GM18526 (cell line): ENCODE measurements around the gene FOXP4.
A peak's percentile ranks its signal among the peaks of the same experiment; 100 is the strongest.

Experiments
- POLR2A ChIP-seq: IDR thresholded peaks from 3 replicates; pipeline ENCODE4 v1.6.1; 2011; ENCODE audit not compliant: insufficient read length; ENCODE audit errors: extremely low read depth

FOXP4 gene

DNA sequence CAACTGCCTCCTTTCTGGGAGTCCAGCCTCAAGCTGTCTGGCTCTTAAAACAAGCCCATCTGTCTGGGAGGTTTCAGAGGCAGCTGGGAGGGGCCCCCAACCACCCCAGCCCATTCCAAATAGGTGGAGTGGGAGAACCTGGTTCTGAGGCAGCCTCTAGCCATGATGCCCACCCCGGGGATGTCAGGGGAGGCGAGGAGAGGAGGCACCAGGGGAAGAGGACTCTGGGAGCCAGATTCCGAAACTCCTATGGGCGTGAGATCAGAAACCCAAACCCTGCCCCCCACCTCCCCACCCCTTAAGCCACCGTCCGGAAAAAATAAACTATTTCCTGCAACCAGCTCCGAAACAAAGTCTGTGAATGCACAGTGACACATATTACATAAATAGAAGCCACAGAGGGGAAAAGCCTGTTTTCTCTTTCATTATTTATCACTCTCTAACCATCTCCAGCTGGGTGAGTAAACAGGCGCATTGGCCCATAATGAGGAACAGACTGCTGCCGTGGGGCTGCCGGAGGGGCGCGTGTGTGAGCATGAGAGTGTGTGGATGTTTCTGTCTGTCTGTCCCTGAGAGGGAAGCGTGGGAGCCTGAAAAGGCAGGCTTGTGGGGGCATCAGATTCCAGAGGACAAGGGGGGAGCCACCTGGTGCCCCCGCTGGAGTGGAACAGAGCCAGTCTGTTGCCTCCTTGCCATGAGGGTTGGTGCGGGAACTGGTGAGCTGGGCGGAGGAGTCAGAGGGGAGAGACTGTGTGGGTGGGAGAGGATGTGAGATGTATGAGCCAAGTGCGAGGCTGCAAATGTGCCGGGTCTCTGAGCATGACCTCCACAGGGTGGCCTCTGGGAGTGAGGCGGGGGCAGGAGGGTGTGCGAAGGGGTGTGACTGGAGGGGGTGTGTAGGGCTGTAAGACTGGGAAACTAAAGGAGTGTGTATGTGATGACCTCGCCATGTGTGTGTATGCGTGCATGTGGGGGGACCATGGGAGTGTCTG, 14.3 kb upstream of the FOXP4 start:
- TF ChIP-seq POLR2A = peak; percentile 15

GRCh38 chr6:41535766-41536165, 10.4 kb upstream of the FOXP4 start:
- TF ChIP-seq POLR2A = no peak

GRCh38 chr6:41536795-41537758, 9.1 kb upstream of the FOXP4 start:
- no peak for TF ChIP-seq POLR2A

DNA sequence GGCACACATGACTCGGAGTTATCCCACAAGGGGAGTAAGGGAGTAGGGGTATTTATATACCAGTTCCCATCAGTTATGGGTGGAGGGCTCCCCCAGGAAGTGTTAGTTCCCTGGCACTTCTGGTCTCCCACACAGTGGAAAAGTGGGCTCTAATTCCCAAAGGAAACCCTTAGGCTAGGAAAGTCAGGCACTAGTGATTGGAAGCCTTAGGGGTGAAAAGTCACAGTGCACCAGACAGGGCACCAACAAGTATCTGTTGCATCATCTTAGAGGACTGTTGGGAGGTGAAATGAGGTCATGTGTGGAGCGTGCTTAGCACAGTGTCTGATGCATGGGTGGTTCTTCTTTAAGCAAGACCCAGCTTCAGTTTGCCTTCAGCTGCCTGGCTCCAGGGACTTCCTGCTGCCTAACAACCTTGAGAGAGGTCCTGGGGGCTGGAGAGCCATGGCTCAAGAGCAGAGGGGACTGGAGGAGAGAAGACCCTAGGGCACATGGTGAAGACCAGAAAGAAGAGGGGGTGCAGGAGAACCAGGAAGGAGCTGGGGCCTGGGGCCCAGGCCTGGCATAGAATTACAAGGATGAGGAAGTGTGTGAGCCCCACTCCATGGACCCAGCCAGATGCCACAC, 7.5 kb upstream of the FOXP4 start:
- TF ChIP-seq POLR2A = no peak

DNA sequence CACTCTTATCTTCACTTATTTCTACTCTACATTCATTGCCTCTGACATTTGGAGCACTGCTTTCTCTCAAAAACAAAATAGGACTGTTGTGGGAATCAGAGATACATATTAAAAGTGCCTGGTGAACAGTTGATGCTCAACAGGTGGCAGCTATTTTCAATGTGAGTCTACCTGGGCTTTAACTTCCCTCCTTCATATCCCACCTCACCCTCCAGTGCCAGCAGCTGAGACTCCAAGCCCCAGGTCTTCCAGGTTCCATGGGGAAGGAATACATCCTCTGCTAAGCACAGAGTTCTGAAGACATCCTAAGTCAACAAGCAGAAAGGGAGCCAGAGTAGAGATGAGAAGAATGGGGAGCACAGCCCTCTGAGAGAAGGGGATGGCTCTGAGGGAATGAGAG, 7.0 kb upstream of the FOXP4 start:
- no peak for TF ChIP-seq POLR2A

DNA sequence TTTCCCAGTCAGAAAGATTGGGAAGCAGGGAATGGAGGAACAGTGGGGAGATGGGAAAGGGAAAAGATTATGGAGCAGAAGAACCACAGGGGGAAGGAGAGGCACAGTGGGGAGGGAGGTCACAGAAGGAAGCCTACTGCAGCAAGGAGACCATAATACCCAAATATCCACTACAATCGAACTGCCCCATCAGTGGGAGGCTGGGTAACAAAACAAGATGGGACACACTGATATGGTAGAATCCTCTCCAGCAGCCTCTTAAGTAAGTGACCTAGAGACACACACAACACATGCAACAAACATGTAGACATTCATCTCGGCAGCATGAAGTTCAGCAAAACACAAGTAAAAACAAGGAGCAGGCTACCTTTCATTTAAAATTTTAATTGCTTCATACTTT, 4.8 kb upstream of the FOXP4 start:
- no peak for TF ChIP-seq POLR2A

DNA sequence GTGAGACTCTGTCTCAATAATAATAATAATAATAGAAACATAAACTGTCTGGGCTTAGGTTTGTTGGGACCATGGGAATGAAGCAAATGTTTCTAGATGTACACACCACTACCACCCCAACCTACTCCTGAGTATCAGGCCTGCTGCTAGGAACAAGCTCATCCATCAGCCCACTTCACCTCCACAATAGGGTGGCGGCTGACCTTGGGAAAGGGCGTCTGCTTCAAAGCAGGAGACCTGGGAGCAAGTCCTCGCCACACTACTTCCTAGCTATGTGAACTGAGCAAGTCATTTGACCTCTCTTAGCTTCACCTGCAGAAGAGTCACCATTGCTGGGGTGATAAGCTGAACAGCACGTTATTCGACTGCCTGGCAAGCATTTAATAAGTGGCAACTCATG, 3.1 kb upstream of the FOXP4 start:
- TF ChIP-seq POLR2A = no peak

GRCh38 chr6:41545247-41545702, 906 bp upstream of the FOXP4 start:
- no peak for TF ChIP-seq POLR2A

DNA sequence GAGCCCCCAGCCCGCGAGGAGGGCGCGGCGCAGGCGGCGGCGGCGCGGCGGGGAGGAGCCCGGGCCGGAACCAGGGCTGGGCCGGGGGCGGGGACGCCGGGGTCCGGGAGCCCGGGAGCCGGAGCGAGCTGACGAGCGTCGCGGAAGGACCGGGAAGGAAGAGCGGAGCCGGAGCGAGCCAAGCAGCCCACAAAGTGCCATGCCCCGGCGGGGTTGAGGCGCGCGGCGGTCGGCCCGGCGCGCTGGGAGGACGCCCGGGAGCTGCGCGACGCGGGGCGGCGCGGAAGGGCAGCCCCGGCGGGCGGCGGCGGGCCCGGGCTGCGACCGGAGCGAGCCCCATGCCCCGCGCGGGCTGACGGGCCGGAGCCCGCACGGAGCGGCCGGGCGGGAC, 289 bp downstream of the FOXP4 start:
- no peak for TF ChIP-seq POLR2A

DNA sequence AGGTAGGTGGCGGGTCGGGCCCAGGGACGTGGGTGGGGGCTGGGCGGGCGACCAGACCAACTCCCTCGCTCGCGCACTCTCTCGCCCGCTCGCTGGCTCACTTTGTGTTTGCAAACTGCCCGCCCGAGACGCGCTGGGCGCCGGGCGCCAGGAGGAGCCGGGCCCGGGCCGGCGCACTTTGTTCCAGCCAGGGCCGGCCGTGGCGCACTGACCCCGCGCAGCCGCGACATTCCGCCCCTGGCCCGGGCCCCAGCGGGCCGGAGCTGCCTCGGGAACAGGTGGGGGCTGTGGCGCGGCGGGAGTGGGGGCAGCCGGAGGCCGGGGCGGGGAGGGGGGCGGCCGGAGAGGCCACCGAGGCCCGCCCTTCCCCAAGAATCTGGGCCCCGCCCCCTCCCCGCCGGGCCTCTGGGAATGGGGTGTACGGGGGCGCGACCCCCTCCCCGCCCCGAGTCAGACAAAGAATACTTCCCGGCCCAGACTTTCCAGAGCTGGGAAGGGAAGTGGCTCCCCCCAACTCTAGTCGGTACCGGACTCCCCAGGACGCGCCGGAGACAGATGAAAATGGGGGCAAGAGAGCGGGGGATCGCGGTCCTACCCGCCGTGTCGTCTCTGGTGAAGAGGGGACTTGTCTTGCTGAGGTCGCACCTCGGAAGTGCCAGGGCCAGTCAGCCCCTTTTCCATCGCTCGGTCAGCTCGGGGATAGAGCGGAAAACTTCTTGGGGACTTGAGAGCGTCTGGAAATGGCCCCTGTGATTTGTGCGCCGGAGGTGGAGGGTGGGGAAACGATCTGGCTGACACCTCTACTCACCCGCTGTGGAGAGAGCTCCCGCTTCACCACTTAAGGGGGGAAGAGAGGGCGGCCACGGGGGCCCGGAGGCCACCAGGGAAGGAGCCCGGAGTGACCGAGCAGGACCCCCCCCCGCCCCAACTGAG, 951 bp downstream of the FOXP4 start:
- TF ChIP-seq POLR2A = no peak

- no peak for TF ChIP-seq POLR2A
Observed at GRCh38 chr6:41547799-41548097, 1.6 kb downstream of the FOXP4 start.

GRCh38 chr6:41548098-41548840, 2.1 kb downstream of the FOXP4 start:
- TF ChIP-seq POLR2A = no peak

DNA sequence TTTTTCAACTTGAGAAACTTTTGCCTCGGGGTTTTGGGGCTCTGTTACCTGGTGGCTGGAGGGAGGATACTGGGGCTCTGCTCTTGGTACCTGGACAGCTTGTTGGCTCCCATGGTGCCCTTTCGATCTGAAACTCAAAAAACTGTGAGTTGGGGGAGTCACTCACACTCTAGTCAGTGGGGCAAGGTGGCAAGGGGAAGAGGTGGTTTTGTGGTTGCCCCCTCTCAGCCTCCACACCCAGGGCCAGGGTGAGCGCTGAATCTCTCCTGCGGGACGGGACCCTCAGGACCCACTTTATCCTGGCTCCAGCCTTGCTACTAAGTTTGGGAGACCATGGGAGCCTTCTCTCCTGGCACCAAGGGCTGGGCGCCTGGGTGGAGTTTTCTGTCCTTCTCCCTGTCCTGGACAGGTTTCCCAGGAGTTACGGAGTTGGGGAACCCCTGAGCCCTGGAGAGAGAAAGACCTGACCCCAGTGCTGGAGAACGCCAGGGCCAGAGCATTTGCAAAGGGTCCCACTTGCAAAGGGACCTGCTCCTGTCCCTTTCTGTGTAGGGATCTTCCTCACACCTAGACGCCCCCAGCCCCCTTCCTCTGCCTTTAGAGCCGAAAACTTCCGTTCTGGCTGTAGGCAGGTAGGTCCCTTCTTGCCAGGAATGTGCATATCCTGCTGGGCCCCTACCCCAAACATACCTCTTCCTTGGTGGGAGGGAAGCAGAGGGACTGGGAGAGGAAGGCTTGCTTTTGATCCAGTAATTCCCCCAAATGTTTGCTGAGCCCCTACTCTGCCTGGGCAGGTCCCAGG, 2.9 kb downstream of the FOXP4 start:
- TF ChIP-seq POLR2A = no peak

GRCh38 chr6:41549673-41550072, 3.5 kb downstream of the FOXP4 start:
- TF ChIP-seq POLR2A = no peak
